ENCODE results near the gene TMC6. TPM values are rescaled to one million over a fixed set of nuclear protein-coding genes. Genes with fewer than 3 reads are reported as not detected.
"Not testable (repeated sequence)": the region's sequence is repeated elsewhere in the genome, so short reads cannot be mapped to it uniquely, and the experiment has no call there.

Gene TMC6
- total and polyA plus RNA-seq, 2 of the 4 experiments (the other 2 are of a cell fraction): 0.19 TPM; not detected in 1

GRCh38 chr17:78116411-78116810 lies 12.1 kb downstream of the TMC6 start:
- no peak overlapping the region for H3K27ac ChIP-seq (ENCODE audit: insufficient read depth, low read length)
- H4K8ac ChIP-seq (ENCODE audit: low read depth in 2 of 2, low read length in 2 of 2): no peak overlapping the region
- no TSS peak for BruUV-seq (replicated peaks)
- CTCF ChIA-PET: no interaction called here
- in situ Hi-C loops (cut with MboI; ENCODE audit: low sequenced_read_pairs) (loop anchor here (10.0 kb wide), 2 partner anchors 128 to 308 kb away; no protein-coding TSS in a partner anchor), intact Hi-C loops (cut with micrococcal nuclease) (no loop called here), dilution Hi-C loops (cut with HindIII; ENCODE audit: low sequenced_read_pairs, unreplicated experiment) (no loop called here)
- no peak overlapping the region for H2AK9ac ChIP-seq (replicated peaks; ENCODE audit: low read depth, low read length, poor library complexity)
- no peak overlapping the region for H2BK120ac ChIP-seq (ENCODE audit: low read depth, low read length)
- H3K36me3 ChIP-seq (ENCODE audit: control insufficient read depth, insufficient read depth, low read length): no peaks in the 10 kb centered on the region
- WGBS, 2 experiments (ENCODE audit: extremely low coverage in 2 of 2, insufficient read length in 1 of 2): 92% methylated on average over 5 of the region's 9 CpGs; no CpG with 5 or more reads in 1 of the 2 experiments
- POLR2A ChIA-PET (ENCODE audit: unreplicated experiment): no interaction called here
- no peak overlapping the region for H3K18ac ChIP-seq (ENCODE audit: low read depth, low read length)
- H2BK20ac ChIP-seq (ENCODE audit: low read depth, low read length): no peak overlapping the region
- H3K4ac ChIP-seq (ENCODE audit: low read depth, low read length): no peak overlapping the region
- H3K23ac ChIP-seq (ENCODE audit: low read depth, low read length): no peak overlapping the region
- no peak overlapping the region for H2AK5ac ChIP-seq (ENCODE audit: low read depth, low read length)
- TF ChIP-seq RCOR1 (IDR thresholded peaks at IDR 0.05; ENCODE audit: insufficient replicate concordance, low read length): no peak
- TF ChIP-seq POLR2A (IDR thresholded peaks at IDR 0.05; ENCODE audit: low read depth, low read length): no peak
- TF ChIP-seq CHD1 (IDR thresholded peaks at IDR 0.05; ENCODE audit: low read depth, low read length): no peak
- TF ChIP-seq CTCF (conservative IDR thresholded peaks at IDR 0.05; ENCODE audit: low read depth, low read length): no peak
- no peak for TF ChIP-seq SMC3 (IDR thresholded peaks at IDR 0.05; ENCODE audit: low read depth, low read length)
- no peak for TF ChIP-seq BHLHE40 (IDR thresholded peaks at IDR 0.05; ENCODE audit: low read depth, low read length)
- no peak for TF ChIP-seq RAD21 (IDR thresholded peaks at IDR 0.05; ENCODE audit: low read length)
- no peaks in the 10 kb centered on the region; the same call in 1 of the 2 replicates for H4K20me1 ChIP-seq (ENCODE audit: insufficient read depth, low read length)
- H3K9me1 ChIP-seq (ENCODE audit: insufficient read depth, low read length): no peaks in the 10 kb centered on the region
- H4K5ac ChIP-seq (ENCODE audit: low read depth, low read length): no peak overlapping the region
- H4K91ac ChIP-seq (ENCODE audit: insufficient read depth, low read depth, low read length): no peak overlapping the region
- H3K14ac ChIP-seq (replicated peaks; ENCODE audit: low read depth, low read length): no peak overlapping the region
- H3K56ac ChIP-seq (ENCODE audit: extremely low read depth, insufficient read depth, low read length): no peak overlapping the region
- no peaks in the 10 kb centered on the region for H3K9me3 ChIP-seq (ENCODE audit: control insufficient read depth, insufficient read depth, low read length)
- no peak overlapping the region for H2BK5ac ChIP-seq (ENCODE audit: low read depth, low read length, poor library complexity, severe bottlenecking)
- no peak overlapping the region for H2AFZ ChIP-seq (replicated peaks; ENCODE audit: low read length, poor library complexity)
- H3K4me2 ChIP-seq (ENCODE audit: low read depth, low read length): no peak overlapping the region
- ATAC-seq (ENCODE audit: low read depth) (no peak), DNase-seq (no peak)
- peaks cover 12% of the 10 kb centered on the region; the same call in 1 of the 2 replicates for H3K27me3 ChIP-seq (ENCODE audit: control insufficient read depth, insufficient read depth, low read length)
- no peak overlapping the region for H2BK15ac ChIP-seq (ENCODE audit: low read depth, low read length)
- no peaks in the 10 kb centered on the region for H3K79me1 ChIP-seq (ENCODE audit: low read depth in 1 of 2, low read length in 2 of 2)
- no peak overlapping the region for H3K4me3 ChIP-seq (ENCODE audit: insufficient read depth, low read depth, low read length)
- no peaks in the 10 kb centered on the region for H3K4me1 ChIP-seq (ENCODE audit: control insufficient read depth, insufficient read depth, low read length)
- no peak overlapping the region for H3K9ac ChIP-seq (ENCODE audit: low read depth, low read length)

- H3K4me1 ChIP-seq (ENCODE audit: control insufficient read depth, insufficient read depth, low read length); H2AK9ac ChIP-seq (replicated peaks; ENCODE audit: low read depth, low read length, poor library complexity); H4K8ac ChIP-seq (ENCODE audit: low read depth in 2 of 2, low read length in 2 of 2); intact Hi-C loops (cut with micrococcal nuclease); ATAC-seq (ENCODE audit: low read depth); H3K4me3 ChIP-seq (ENCODE audit: insufficient read depth, low read depth, low read length); H3K9ac ChIP-seq (ENCODE audit: low read depth, low read length); H3K9me1 ChIP-seq (ENCODE audit: insufficient read depth, low read length); H3K36me3 ChIP-seq (ENCODE audit: control insufficient read depth, insufficient read depth, low read length); H3K56ac ChIP-seq (ENCODE audit: extremely low read depth, insufficient read depth, low read length); H3K4me2 ChIP-seq (ENCODE audit: low read depth, low read length); H2AK5ac ChIP-seq (ENCODE audit: low read depth, low read length); DNase-seq; POLR2A ChIA-PET (ENCODE audit: unreplicated experiment); H2AFZ ChIP-seq (replicated peaks; ENCODE audit: low read length, poor library complexity); H3K18ac ChIP-seq (ENCODE audit: low read depth, low read length); H4K91ac ChIP-seq (ENCODE audit: insufficient read depth, low read depth, low read length); CTCF ChIA-PET; H2BK15ac ChIP-seq (ENCODE audit: low read depth, low read length); H2BK120ac ChIP-seq (ENCODE audit: low read depth, low read length); H3K14ac ChIP-seq (replicated peaks; ENCODE audit: low read depth, low read length); H3K23ac ChIP-seq (ENCODE audit: low read depth, low read length); BruUV-seq (replicated peaks); dilution Hi-C loops (cut with HindIII; ENCODE audit: low sequenced_read_pairs, unreplicated experiment); H4K20me1 ChIP-seq (ENCODE audit: insufficient read depth, low read length); H2BK20ac ChIP-seq (ENCODE audit: low read depth, low read length); H3K27ac ChIP-seq (ENCODE audit: insufficient read depth, low read length); H3K79me1 ChIP-seq (ENCODE audit: low read depth in 1 of 2, low read length in 2 of 2); H3K9me3 ChIP-seq (ENCODE audit: control insufficient read depth, insufficient read depth, low read length); H2BK5ac ChIP-seq (ENCODE audit: low read depth, low read length, poor library complexity, severe bottlenecking); H3K4ac ChIP-seq (ENCODE audit: low read depth, low read length); H4K5ac ChIP-seq (ENCODE audit: low read depth, low read length): not testable (repeated sequence)
- H3K27me3 ChIP-seq (ENCODE audit: control insufficient read depth, insufficient read depth, low read length): peaks cover 12% of the 10 kb centered on the region; the same call in 1 of the 2 replicates
- WGBS, 2 experiments (ENCODE audit: extremely low coverage in 2 of 2, insufficient read length in 1 of 2): 95% methylated on average over 7 of the region's 18 CpGs; no CpG with 5 or more reads in 1 of the 2 experiments
- in situ Hi-C loops (cut with MboI; ENCODE audit: low sequenced_read_pairs): loop anchor here (10.0 kb wide), 2 partner anchors 129 to 309 kb away; no protein-coding TSS in a partner anchor
These were observed 12.8 kb downstream of the TMC6 start for GRCh38 chr17:78115803-78116202.

Measured in IMR-90 (cell line).